ENCODE data around the gene TMEM175.

Gene TMEM175

DNA sequence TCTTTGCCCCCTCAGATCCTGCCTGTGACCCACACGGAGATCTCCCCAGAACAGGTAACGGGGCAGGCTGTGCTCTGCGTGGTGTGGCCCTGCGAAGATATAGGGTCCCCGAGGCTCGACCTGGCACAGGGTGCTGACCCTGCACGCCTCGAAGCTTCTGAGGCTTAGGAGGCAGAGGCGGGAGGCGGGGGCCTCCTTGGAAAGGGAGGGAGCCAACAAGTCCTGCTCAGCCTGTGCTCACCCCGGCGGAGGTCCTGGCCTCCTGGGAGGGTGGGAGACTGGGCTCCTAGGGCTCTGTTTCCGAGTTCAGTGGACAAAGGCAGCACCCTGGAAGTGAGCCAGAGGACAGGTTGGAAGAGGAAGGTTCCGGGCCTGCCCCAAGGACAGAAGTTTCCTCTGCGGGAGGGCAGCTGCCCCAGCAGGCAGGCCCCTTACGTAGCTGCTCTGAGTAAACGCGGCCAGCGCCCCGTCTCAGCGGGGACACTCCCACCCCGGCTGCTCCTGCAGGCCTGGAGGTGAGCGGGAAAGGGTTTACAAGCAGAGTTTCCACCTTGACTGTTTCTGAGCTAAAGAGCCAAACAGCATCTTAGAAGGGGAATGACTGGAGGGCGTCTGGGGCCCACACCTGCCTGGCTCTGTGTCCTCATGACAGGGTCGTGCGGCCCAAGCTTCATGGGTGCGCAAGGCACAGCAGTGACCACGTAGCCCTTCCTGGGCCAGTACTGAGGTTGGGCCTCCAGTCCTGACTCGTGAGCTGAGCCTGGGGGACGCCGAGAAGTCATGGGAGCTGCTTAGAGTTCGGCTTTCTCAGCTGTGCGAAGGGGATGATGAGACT is 16.1 kb downstream of the TMEM175 start:
- no peak for DNase-seq

- no peak for DNase-seq
These were observed 16.7 kb downstream of the TMEM175 start for GRCh38 chr4:948936-949300.

DNA sequence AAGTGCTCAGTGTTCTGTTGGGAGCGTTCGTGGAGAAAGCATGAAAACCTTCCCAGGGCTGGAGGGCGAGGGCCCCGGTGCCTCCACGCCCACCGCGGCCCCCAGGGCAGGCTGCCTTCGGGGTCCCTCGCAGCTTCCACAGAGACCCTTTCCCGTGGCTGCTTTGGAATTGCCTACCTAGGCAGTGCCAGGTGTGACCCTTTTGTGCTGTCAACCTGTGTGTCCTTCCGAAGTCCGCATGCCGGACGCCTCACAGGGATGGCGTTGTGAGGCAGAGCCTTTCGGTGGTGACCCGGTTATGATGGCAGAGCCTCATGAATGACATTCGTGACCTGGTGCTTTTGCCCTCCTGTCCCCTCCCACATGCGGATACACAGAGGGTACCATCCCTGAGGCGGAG is 17.4 kb downstream of the TMEM175 start:
- no peak for DNase-seq

- no peak for DNase-seq
These were observed 18.1 kb downstream of the TMEM175 start for GRCh38 chr4:950136-951020.

- no peak for DNase-seq
These were observed 18.9 kb downstream of the TMEM175 start for GRCh38 chr4:951186-951585.

DNA sequence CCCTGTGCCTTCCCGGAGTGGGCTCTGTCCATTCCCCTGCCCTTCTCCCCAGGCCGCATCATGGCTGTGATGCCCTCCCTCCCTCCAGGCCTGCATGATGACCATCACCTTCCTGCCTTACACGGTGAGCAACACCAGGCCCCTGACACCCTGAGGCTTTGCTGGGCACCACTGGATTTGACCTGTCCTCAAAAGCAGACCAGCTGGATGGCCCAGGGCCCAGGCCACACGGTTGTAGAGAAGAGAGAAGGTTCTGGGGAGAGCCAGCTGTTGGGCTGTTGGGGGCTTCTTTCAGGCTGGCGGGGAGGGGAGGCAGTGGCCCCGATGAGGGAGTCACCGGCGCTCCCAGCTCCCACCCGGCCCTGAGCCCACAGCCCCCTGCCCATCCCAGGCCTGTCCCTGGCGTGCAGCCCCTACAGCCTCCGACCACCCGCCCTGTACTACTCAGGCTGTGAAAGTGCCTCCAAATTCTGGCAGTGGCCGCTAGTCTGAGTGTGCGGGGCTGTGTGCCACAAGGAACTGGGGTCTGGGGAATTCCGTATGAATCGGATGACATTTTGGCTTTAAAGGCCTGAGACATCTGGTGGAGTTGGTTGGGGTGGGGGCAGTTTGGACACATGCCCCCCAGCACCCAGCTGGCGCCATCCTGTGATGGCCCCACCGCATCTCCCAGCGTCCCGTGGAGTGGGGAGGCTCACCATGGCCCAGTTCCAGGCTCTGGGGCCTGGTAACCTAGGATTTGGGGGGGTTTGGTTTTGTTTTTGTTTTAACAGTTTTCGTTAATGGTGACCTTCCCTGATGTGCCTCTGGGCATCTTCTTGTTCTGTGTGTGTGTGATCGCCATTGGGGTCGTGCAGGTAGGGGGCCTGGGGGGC is 19.6 kb downstream of the TMEM175 start:
- DNase-seq = no peak

GRCh38 chr4:952881-953573 is 20.8 kb downstream of the TMEM175 start:
- DNase-seq = no peak

GRCh38 chr4:953574-953915 is 21.3 kb downstream of the TMEM175 start:
- no peak for DNase-seq

GRCh38 chr4:954211-955020 is 22.2 kb downstream of the TMEM175 start:
- no peak for DNase-seq

DNA sequence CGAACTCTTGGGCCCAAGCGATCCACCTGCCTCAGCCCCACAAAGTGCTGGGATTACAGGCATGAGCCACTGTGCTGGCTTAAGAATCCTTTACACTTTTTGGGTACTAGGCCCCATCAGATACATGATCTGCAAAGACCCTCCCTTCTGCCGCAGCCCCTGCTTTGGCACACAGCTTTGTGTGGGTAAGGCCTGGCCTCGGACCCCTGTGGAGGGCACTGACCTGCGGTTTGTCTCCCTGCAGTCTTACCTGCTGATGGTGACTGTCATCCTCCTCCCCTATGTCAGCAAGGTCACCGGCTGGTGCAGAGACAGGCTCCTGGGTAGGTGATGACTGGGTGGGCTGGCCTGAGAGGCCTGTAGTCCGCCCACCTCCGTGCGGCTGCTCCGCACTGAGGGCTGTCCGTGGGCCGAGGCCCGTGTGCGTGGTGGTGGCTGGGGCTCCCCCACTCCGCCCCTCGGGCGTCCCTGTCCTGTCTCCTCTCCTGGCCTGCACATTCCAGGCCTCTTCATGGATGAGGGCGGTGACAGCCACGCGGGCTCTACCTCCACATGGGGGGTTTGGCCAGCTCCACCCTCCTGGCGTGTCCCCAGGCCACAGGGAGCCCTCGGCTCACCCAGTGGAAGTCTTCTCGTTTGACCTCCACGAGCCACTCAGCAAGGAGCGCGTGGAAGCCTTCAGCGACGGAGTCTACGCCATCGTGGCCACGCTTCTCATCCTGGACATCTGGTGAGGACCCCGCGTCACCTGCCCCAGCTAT is 23.1 kb downstream of the TMEM175 start:
- DNase-seq = no peak

DNA sequence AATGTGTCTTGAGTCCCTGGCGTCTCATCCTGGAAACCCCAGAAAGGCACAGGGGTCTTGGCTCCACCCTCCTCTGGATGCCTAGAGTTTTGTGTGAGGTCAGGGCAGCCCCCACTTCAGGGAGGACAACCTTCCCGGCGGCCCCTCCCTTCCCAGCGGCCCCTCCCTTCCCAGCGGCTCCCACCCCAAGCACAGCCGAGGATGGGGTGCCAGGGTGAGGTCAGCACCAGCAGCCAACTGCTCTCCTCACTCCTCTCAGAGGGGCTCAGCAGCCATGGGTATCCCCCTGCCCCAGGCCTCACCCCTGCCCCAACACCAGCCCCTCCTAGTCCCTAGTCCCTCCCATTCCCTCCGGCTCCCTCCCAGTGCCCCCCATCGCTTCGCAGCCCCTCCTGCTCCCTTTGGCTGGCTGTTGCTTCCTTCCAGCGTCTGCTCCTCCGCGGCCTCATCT is 23.7 kb downstream of the TMEM175 start:
- no peak for DNase-seq

DNA sequence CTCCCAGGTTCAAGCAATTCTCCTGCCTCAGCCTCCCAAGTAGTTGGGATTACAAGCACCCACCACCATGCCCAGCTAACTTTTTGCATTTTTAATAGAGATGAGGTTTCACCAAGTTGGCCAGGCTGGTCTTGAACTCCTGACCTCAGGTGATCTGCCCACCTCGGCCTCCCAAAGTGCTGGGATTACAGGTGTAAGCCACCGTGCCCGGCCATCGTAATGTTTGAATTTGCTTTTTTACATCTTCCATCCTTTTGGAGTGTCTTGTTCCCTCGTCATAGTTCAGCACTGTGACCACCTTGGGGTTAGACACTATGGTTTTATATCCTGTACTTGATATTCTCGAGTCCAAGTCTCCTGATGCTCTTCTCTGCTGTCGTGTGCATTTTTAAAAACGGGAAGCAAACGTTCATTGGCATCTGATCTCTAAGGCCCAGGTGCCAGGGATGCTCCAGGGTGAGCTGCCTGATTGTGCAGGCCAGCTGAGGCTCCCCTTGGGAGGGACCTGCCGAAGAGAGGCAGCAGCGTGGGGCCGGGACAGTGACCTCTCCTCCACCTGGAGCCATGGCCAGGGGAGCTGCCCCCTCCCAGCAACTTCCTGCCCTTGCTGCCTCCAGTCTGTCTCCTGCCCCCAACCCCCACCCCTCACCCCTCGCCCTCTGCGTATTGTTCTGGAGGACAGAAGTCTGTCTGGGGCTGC is 24.4 kb downstream of the TMEM175 start:
- no peak for DNase-seq

GRCh38 chr4:957231-957580 is 24.9 kb downstream of the TMEM175 start:
- DNase-seq = no peak

DNA sequence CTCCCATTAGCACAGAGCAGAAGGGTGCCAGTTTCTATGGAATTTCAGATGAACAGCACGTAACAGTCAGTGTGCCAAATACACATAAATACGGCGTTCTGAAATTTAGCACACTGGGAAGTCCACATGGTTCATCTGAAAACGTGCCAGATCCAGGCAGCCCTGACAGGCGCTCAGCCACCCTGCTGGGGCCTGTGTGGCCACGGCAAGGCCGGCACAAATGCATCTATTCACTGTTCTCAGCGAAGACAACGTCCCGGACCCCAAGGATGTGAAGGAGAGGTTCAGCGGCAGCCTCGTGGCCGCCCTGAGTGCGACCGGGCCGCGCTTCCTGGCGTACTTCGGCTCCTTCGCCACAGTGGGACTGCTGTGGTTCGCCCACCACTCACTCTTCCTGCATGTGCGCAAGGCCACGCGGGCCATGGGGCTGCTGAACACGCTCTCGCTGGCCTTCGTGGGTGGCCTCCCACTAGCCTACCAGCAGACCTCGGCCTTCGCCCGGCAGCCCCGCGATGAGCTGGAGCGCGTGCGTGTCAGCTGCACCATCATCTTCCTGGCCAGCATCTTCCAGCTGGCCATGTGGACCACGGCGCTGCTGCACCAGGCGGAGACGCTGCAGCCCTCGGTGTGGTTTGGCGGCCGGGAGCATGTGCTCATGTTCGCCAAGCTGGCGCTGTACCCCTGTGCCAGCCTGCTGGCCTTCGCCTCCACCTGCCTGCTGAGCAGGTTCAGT is 25.5 kb downstream of the TMEM175 start:
- DNase-seq = no peak

DNA sequence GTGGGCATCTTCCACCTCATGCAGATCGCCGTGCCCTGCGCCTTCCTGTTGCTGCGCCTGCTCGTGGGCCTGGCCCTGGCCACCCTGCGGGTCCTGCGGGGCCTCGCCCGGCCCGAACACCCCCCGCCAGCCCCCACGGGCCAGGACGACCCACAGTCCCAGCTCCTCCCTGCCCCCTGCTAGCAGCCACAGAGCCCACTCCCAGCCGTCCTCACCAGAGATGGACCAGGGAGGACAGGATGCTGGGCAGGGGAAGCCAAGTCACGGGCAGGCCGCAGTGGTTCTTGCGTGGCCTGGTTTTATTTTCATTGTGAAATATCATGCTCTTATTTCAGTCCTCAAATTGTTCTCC is 26.0 kb downstream of the TMEM175 start:
- DNase-seq = no peak

DNA sequence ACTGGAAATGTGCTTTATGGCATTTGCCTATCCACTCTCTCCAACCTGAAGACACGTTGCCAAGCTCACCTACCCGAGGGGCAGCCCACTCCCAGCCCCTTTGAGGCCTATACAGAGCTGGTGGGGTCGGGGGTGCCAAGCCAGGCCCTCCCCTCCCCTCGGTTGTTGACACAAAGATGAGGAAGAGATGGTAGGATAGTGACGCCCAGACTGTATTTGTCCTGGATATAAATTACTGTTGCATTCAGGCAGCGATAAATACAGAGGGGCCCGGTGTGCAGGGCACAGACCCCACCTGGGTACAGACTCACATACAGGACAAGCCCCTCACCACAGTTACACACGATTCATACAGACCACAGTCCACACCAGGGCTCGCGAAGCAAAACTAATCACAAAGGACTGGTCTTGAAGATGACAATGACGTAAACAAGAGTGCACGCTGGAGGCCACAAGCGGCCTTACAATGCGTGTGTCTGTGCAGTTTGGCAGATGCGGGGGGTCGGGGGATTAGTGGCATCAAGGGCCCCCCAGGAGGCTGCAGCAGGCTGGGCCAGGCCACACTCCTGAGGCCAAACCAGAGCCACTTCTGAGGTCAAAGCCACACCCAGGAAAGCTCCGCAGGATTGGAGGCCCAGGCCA is 26.6 kb downstream of the TMEM175 start:
- DNase-seq = no peak

DNA sequence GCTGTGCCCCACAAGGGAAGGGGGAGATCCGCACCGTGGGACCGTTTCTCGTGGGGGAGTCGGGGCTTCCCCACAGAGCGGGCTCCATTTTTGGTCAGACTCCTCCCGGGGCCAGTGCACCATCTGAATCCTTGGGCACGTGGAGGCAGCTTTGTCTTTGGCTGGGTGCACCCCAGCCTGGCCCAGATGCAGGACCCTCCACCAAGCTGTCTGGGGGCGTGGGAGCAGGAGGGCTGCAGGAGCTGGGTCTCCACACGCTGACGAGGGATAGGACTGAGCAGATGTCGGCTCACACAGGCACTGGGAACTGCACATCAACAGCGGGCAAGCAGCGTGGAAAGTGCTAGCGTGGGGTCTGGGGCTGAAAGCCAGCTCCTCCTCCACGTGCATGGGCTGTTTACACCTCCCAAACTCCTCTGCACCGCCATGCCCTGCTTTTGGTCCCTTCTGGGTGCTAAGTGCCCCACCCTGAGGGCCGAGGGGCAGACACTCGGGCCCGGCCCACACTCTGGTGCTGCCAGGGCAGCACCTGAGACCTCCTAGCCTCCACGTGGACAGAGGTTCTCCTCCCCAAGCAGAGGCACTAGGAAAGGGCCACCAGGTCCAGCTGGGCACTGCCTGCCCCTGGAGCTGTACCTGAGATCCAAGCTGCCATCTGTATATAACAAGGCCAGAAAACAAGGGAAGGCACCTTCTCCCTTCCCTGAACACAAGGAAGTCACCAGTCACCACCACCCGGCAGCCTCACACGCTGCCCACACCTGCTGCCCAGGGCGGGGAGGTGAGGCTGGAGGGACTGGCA is 27.3 kb downstream of the TMEM175 start:
- DNase-seq = no peak

DNA sequence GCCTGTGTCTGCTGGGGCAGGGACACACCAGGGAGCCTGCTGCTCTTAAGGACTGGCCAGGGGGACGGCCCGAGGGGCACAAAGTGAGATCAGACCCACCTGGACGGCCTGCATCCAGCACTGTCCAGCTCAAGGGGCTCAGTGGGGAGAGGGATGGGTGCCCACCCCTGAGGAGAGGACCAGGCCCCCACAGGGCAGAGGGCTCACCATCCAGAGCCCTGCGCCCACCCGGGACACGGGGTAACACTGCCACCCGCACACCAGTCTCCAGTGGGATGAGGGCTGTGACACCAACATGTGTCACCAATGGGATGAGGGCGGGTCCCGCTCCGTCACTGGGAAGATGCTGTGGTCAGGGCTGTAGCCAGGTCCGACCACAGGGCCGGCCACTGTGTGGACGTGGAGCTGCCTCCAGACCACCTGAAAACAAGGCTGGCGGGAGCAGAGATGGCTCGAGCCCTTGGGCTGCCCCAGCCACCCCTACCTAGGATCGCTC is 27.9 kb downstream of the TMEM175 start:
- no peak for DNase-seq
